Measurements from ENCODE around the gene IRF2. TPM values are rescaled to one million over a fixed set of nuclear protein-coding genes. Genes with fewer than 3 reads are reported as not detected.

The IRF2 gene
- total RNA-seq, 1 donor from 2014 or later, result 21.8 TPM

DNA sequence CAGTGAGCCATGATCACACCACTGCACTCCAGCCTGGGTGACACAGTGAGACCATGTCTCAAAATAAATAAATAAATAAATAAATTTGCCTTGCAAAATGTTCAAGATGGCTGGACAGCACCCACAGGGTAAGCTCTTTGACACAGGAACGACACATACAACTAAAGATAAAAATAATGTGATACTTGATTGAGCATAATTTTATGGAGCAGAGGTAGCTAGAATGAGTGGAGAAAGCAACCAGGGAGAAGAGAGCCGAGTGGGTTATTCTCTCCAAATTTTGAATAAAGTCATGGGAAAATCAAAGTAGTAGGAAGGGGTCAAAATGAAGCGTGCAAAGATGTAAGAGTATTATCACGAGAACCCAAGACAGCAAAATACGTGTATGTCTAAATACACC, 121.5 kb downstream of the IRF2 start:
- Mint-ChIP-seq H3K36me3 (ENCODE audit: unreplicated experiment) (no peaks in the 10 kb centered on the region), H3K4me1 (ENCODE audit: unreplicated experiment) (peaks cover 17% of the 10 kb centered on the region), H3K27ac (ENCODE audit: unreplicated experiment) (no peak overlapping the region), H3K4me3 (ENCODE audit: unreplicated experiment) (no peak overlapping the region), H3K27me3 (ENCODE audit: unreplicated experiment) (no peaks in the 10 kb centered on the region), H3K9me3 (ENCODE audit: unreplicated experiment) (peaks cover 6% of the 10 kb centered on the region)
- DNase-seq (ENCODE audit: extremely low spot score, unreplicated experiment), result no peak
- TF ChIP-seq, protein P1, sequence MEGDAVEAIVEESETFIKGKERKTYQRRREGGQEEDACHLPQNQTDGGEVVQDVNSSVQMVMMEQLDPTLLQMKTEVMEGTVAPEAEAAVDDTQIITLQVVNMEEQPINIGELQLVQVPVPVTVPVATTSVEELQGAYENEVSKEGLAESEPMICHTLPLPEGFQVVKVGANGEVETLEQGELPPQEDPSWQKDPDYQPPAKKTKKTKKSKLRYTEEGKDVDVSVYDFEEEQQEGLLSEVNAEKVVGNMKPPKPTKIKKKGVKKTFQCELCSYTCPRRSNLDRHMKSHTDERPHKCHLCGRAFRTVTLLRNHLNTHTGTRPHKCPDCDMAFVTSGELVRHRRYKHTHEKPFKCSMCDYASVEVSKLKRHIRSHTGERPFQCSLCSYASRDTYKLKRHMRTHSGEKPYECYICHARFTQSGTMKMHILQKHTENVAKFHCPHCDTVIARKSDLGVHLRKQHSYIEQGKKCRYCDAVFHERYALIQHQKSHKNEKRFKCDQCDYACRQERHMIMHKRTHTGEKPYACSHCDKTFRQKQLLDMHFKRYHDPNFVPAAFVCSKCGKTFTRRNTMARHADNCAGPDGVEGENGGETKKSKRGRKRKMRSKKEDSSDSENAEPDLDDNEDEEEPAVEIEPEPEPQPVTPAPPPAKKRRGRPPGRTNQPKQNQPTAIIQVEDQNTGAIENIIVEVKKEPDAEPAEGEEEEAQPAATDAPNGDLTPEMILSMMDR (IDR thresholded peaks at IDR 0.05), result no peak

DNA sequence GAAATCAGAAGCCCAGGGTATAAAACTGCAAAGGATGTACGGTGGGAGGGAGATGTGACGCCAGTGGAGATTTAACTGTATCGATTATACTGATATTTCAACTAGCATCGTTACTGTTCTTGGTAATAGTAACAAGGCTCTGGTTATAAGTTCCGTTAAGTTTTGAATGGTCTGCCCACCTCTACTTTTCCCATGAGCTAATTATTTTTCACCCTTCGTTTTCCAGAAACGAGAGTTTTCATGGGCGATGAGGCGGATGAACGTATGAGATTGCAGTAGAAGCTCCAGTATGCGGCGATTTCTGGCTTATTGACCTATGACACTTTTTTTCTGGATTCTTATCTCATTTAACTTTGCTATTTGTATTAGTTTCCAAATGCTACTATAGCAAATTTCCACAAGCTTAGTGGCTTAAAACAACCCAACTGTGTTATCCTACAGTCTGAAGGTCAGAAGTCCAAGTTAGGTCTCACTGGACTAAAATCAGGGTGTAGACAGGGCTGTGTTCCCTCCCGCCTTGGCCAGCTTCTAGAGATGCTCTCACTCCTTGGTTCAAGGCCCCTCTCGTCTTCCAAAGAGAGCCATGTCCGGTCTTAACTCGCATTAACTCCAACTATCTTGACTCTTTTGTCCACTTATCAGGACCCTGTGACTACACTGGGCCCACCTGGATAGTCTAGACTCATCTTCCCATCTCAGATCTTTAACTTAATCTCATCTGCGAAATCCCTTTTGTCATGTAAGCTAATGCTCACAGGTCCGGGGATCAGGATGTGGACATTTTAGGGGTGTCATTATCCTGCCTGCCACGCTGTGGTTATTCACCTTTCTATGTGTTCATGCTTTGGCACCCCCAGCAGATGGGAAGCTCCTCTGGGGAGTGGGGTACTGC, 122.5 kb downstream of the IRF2 start:
- TF ChIP-seq, protein P1 (IDR thresholded peaks at IDR 0.05), result no peak
- no peak overlapping the region for H3K4me3 Mint-ChIP-seq (ENCODE audit: unreplicated experiment)
- DNase-seq (ENCODE audit: extremely low spot score, unreplicated experiment), result no peak
- H3K4me1 Mint-ChIP-seq (ENCODE audit: unreplicated experiment), result peaks cover 20% of the 10 kb centered on the region
- H3K27ac Mint-ChIP-seq (ENCODE audit: unreplicated experiment), result no peak overlapping the region
- H3K36me3 Mint-ChIP-seq (ENCODE audit: unreplicated experiment), result no peaks in the 10 kb centered on the region
- H3K9me3 Mint-ChIP-seq (ENCODE audit: unreplicated experiment), result peaks cover 6% of the 10 kb centered on the region
- no peaks in the 10 kb centered on the region for H3K27me3 Mint-ChIP-seq (ENCODE audit: unreplicated experiment)

DNA sequence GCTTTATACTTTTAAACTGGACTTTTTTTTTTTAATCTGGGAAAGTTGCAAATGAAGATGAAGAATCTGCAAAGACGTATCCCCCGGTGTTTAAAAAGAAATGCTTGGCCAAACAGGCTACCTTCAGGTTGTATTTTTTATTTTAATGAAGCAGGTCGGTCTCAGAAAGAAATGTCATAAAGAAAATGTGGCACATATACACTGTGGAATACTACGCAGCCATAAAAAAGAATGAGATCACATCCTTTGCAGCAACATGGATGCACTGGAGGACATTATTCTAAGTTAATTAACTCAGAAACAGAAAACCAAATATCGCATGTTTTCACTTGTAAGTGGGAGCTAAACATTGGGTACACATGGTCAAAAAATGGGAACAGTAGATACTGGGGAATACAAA, 123.4 kb downstream of the IRF2 start:
- Mint-ChIP-seq H3K27ac (ENCODE audit: unreplicated experiment) (no peak overlapping the region), H3K36me3 (ENCODE audit: unreplicated experiment) (no peaks in the 10 kb centered on the region), H3K27me3 (ENCODE audit: unreplicated experiment) (no peaks in the 10 kb centered on the region), H3K9me3 (ENCODE audit: unreplicated experiment) (peaks cover 6% of the 10 kb centered on the region), H3K4me3 (ENCODE audit: unreplicated experiment) (no peak overlapping the region), H3K4me1 (ENCODE audit: unreplicated experiment) (peaks cover 20% of the 10 kb centered on the region)
- DNase-seq (ENCODE audit: extremely low spot score, unreplicated experiment), result no peak
- TF ChIP-seq, protein P1 (IDR thresholded peaks at IDR 0.05), result no peak

DNA sequence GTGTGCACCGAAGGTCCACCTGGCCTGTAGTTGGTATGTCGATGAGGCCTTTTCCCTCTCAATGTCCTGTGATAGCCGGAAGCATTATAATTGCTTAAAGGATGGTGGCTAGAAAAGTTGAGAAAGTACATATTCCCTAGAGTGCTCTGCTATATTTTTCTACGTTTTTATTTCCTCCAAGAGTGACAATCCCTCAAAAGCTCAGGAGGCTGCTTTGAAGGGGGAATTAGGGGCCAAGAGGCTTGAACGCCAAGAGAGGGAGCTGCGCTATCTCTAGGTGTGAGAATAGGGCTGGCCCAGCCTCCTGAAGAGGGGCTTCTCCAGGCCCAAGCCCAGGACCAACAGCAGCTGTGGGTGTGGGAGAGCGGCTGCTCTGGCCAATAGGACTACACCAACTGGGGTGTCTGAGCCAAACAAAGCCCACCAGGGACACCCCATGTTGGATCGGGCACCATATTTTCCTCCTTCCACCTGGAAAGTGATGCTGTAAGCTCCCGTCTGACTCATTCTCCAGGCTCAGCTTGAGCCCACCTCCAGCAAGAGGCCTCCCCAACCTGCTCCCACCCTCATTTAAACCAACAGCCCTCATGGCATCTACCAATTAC, 124.0 kb downstream of the IRF2 start:
- Mint-ChIP-seq H3K36me3 (ENCODE audit: unreplicated experiment) (no peaks in the 10 kb centered on the region), H3K4me1 (ENCODE audit: unreplicated experiment) (peaks cover 15% of the 10 kb centered on the region), H3K27me3 (ENCODE audit: unreplicated experiment) (no peaks in the 10 kb centered on the region), H3K27ac (ENCODE audit: unreplicated experiment) (no peak overlapping the region), H3K9me3 (ENCODE audit: unreplicated experiment) (peaks cover 6% of the 10 kb centered on the region), H3K4me3 (ENCODE audit: unreplicated experiment) (no peak overlapping the region)
- DNase-seq (ENCODE audit: extremely low spot score, unreplicated experiment), result no peak
- TF ChIP-seq, protein P1 (IDR thresholded peaks at IDR 0.05), result no peak

All from osteocyte (in vitro differentiated cells).